ENCODE measurements around the gene COL27A1.

DNA sequence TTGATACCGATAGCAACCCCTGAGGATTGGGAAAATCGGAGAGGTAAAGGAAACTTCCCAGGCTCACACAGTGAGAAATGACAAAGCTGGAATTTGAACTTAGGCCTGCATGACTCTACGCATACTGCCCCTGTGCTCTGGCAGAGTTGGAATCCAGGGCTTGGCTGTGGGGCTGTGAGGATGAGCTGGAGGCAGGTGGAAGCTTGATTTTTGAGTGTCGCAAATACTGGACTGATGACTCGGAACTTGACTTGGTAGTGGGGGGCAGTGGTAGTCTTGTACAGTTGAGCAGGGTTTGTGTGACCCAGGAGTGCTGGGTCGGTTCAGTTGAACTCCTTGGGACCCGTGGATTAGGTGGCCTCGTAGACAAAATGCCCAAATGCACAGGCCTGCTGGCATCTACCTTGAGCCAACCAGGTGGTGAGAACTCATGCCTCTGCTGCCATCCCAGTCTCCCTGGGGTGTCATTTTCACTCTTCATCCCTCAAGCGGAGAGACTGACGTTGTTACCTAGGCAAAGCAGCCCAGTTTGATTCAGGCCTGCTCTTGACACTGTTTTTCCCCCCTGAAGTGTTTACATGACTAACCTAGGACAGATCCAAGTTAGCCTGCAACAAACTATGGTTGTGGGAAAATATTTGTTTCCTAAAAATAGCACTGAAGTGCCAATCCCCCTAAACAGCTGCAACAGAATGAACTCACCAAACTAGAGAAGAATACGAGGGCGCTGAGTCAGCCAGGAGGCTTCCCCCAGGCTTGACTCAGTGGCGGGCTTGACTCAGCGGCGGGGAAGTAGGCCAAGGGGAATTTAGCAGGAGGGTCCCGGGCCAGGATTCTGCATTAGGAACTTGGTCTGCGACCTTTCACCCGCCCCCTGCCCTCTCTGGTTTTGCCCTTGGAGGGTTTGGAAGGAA lies 121.8 kb downstream of the COL27A1 start:
- TF ChIP-seq, protein P1, sequence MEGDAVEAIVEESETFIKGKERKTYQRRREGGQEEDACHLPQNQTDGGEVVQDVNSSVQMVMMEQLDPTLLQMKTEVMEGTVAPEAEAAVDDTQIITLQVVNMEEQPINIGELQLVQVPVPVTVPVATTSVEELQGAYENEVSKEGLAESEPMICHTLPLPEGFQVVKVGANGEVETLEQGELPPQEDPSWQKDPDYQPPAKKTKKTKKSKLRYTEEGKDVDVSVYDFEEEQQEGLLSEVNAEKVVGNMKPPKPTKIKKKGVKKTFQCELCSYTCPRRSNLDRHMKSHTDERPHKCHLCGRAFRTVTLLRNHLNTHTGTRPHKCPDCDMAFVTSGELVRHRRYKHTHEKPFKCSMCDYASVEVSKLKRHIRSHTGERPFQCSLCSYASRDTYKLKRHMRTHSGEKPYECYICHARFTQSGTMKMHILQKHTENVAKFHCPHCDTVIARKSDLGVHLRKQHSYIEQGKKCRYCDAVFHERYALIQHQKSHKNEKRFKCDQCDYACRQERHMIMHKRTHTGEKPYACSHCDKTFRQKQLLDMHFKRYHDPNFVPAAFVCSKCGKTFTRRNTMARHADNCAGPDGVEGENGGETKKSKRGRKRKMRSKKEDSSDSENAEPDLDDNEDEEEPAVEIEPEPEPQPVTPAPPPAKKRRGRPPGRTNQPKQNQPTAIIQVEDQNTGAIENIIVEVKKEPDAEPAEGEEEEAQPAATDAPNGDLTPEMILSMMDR (IDR thresholded peaks at IDR 0.05): no peak
- no peak for TF ChIP-seq POLR2A (IDR thresholded peaks at IDR 0.05)

Measured in testis (tissue), 2 donors.